Coronary artery (tissue), 2 donors: ENCODE data around the gene LRRC25.
A peak's percentile ranks its signal among the peaks of the same experiment; 100 is the strongest.

Experiments used
- DNase-seq: peaks from one replicate; pipeline ENCODE4 v3.0.0-alpha.2; 2017; ENCODE audit warnings: low spot score
- H3K27ac ChIP-seq, 2 donors: fragments of 200-600 bp; sonication (generic); one replicate each; pipeline ENCODE4 v1.5.1; 2016 to 2019
- H3K4me3 ChIP-seq: fragments of 200-600 bp; sonication (generic); 2 replicates; pipeline ENCODE4 v1.5.1; 2016; ENCODE audit warnings: mild to moderate bottlenecking, moderate library complexity
- TF ChIP-seq, protein P1 (sequence below): fragments of 200-600 bp; sonication (generic); IDR thresholded peaks from one replicate; pipeline ENCODE4 v1.5.1; 2019; ENCODE audit warnings: antibody characterized with exemption

LRRC25 gene

DNA sequence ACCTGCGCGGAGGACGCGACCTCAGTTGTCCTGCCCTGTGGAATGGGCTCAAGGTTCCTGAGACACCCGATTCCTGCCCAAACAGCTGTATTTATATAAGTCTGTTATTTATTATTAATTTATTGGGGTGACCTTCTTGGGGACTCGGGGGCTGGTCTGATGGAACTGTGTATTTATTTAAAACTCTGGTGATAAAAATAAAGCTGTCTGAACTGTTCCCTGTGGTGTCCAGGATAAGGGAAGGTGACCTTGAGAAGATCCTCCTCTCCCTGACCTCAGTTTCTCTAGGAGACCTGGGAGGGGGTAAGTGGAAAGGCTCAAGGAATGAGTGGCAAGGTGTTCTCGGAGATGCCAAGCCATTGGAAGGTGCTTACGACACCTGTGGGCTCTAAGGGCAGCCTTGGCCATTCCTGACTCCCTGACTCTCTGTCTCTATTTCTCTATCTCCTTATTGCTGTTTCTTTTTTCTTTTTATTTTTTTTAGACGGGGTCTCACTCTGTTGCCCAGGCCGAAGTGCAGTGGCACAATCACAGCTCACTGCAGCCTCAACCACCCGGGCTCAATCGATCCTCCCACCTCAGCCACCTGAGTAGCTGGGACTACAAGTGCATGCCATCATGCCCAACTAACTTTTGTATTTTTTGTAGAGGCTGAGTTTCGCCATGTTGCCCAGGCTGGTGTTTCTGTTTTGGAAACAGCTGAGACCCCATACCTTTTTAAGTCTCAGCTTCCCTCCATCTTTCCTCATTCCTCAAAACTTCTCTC is 8.3 kb downstream of the LRRC25 start:
- H3K4me3 ChIP-seq, result peak overlapping the region; percentile 56
- DNase-seq, result no peak
- peak overlapping the region in 1 of 2 donors; percentile 74 for H3K27ac ChIP-seq
- TF ChIP-seq, protein P1, sequence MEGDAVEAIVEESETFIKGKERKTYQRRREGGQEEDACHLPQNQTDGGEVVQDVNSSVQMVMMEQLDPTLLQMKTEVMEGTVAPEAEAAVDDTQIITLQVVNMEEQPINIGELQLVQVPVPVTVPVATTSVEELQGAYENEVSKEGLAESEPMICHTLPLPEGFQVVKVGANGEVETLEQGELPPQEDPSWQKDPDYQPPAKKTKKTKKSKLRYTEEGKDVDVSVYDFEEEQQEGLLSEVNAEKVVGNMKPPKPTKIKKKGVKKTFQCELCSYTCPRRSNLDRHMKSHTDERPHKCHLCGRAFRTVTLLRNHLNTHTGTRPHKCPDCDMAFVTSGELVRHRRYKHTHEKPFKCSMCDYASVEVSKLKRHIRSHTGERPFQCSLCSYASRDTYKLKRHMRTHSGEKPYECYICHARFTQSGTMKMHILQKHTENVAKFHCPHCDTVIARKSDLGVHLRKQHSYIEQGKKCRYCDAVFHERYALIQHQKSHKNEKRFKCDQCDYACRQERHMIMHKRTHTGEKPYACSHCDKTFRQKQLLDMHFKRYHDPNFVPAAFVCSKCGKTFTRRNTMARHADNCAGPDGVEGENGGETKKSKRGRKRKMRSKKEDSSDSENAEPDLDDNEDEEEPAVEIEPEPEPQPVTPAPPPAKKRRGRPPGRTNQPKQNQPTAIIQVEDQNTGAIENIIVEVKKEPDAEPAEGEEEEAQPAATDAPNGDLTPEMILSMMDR, result no peak

DNA sequence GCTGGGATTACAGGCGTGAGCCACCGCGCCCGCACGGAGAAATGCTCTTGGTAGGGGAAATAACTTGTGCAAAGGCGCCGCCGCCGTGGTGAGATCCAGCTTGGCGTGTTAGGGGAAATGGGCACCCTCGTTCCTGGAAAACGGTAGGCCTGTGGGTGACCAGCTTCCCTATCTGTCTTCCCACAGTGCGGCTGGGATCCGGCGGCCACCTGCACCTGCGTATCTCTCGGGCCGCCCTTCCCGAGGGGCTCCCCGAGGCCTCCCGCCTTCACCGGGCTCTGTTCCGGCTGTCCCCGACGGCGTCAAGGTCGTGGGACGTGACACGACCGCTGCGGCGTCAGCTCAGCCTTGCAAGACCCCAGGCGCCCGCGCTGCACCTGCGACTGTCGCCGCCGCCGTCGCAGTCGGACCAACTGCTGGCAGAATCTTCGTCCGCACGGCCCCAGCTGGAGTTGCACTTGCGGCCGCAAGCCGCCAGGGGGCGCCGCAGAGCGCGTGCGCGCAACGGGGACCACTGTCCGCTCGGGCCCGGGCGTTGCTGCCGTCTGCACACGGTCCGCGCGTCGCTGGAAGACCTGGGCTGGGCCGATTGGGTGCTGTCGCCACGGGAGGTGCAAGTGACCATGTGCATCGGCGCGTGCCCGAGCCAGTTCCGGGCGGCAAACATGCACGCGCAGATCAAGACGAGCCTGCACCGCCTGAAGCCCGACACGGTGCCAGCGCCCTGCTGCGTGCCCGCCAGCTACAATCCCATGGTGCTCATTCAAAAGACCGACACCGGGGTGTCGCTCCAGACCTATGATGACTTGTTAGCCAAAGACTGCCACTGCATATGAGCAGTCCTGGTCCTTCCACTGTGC is 9.1 kb downstream of the LRRC25 start:
- TF ChIP-seq, protein P1, result peak; percentile 99
- Histone ChIP-seq H3K27ac (peak overlapping the region in 1 of 2 donors; percentile 74), H3K4me3 (peak overlapping the region; percentile 56)
- DNase-seq, result peak; percentile 86

DNA sequence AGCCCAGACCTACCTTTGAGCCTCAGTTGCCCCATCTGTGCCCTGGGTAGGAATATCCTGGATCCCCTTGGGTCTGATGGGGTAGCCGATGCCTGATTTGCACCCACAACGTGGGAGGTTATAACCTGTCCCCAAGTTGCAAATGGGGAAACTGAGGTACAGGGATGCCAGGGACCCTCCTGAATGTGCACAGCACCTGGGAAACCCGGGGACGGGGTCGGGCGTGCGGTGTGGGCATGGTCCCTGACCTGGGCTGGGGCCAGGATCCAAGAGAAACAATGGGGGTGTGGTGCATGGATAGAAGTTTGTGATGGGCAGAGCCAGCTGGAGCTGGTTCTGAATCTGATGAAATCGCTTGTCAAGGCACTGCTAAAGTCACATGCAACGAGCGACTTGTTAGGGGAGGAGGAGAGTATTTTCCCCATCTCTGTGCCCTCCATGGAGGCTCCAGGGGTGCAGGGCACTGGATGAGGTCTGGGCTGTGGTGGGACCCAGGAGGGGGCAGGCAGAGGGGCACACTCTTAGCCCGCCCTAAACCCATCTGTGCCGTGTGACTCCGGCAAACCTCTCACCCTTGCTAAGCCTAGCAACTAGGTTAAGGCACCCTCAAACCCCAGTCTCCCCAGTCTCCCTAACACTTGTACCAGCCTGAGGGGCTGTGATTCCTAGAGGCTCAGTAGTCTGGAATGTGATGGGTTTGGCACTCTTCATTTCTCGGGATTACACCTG is 10.7 kb downstream of the LRRC25 start:
- H3K27ac ChIP-seq, result peak overlapping the region in 1 of 2 donors; percentile 22
- H3K4me3 ChIP-seq, result peak overlapping the region; percentile 28
- TF ChIP-seq, protein P1, result no peak
- DNase-seq, result no peak

DNA sequence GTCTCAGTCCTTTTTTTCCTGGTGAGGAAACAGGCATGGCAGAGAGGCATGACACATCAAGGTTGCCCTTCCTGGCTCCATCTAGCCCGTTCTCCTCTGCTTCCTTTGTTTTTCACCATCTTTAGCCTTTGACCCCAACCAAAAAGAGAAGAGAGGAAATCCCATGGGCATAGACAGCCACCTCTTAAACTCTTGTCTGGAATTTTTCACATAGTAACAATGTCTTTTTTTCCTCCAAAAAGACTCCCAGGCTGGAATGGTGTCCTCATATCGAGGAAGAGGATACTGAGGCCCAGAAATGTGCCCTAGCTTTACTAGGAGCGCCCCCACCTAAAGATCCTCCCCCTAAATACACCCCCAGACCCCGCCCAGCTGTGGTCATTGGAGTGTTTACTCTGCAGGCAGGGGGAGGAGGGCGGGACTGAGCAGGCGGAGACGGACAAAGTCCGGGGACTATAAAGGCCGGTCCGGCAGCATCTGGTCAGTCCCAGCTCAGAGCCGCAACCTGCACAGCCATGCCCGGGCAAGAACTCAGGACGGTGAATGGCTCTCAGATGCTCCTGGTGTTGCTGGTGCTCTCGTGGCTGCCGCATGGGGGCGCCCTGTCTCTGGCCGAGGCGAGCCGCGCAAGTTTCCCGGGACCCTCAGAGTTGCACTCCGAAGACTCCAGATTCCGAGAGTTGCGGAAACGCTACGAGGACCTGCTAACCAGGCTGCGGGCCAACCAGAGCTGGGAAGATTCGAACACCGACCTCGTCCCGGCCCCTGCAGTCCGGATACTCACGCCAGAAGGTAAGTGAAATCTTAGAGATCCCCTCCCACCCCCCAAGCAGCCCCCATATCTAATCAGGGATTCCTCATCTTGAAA is 11.5 kb downstream of the LRRC25 start, which contains the start of gene GDF15:
GDF15 (plus strand) TSS at position 484 of the 868 bp plus-strand sequence; CDS start at position 516, 32 bp downstream.
- H3K27ac ChIP-seq, result peak within 1 kb of the TSS in 1 of 2 donors; percentile 22
- peak within 1 kb of the TSS; percentile 28 for H3K4me3 ChIP-seq
- TF ChIP-seq, protein P1, result no peak
- no peak for DNase-seq

DNA sequence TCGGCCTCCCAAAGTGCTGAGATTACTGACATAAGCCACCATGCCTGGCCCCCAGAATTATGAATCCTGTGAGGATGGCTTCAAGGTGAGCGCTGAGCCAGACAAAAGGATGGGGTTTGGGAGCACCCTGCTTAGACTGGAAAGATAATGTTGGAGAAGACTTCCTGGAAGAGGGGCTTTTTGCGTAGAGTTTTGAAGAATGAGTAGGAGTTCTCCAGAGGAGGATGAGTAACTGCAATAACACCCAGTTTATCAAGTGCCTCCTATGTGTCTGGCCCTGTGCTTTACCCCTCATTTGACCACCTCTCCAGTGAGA is 12.1 kb downstream of the LRRC25 start:
- no peak overlapping the region for H3K27ac ChIP-seq

More for the DNA sequence above, 12.1 kb downstream of the LRRC25 start:
- DNase-seq, result no peak
- TF ChIP-seq, protein P1, result no peak
- H3K4me3 ChIP-seq, result no peak overlapping the region
